Jurkat, Clone E6-1 (cell line): ENCODE measurements around the gene TMEM182. TPM values are rescaled to one million over a fixed set of nuclear protein-coding genes. Genes with fewer than 3 reads are reported as not detected.

Experiments
- DNase-seq: peaks from one replicate; pipeline ENCODE4 v3.0.0-alpha.2; 2011; ENCODE audit warnings: low read depth, low spot score
- H3K4me3 ChIP-seq: 2 replicates; pipeline ENCODE4 v1.5.1; 2011; ENCODE audit warnings: mild to moderate bottlenecking, low read length, control low read depth, moderate library complexity
- polyA plus RNA-seq: library from polyadenylated mRNA; unstranded; fragments of >200 nt; gene quantifications from one replicate; pipeline ENCODE4 v1.2.1, GENCODE V29; 2012; ENCODE audit warnings: missing spikeins; ENCODE audit not compliant: insufficient read length, insufficient read depth

TMEM182 gene, protein sequence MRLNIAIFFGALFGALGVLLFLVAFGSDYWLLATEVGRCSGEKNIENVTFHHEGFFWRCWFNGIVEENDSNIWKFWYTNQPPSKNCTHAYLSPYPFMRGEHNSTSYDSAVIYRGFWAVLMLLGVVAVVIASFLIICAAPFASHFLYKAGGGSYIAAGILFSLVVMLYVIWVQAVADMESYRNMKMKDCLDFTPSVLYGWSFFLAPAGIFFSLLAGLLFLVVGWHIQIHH
- 10.6 TPM for polyA plus RNA-seq

DNA sequence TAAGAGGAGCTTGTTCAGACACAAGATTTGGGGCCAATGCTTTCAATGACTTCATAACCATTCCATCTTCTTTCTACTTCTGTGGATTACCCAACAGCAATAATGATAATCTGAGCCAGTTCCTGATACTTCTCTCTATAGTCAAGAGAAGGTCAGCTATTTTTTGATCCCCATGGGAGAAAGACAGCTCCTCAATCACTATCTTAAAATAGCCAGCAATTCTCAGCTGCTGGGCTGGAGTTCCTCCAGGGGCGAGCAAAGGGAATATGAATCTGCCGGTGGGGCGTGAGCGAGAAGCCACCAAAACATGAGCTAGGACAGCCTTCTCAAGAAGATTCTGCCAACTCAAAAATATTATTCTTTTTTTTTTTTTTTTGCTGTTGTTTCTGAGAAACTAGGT lies at the start of gene TMEM182:
Gene TMEM182, plus strand, starts transcription at position 269 of the 400 bp plus-strand sequence. CDS start 187 bp downstream, outside the sequence.
- no peak for DNase-seq
- no peak within 1 kb of the TSS for H3K4me3 ChIP-seq

DNA sequence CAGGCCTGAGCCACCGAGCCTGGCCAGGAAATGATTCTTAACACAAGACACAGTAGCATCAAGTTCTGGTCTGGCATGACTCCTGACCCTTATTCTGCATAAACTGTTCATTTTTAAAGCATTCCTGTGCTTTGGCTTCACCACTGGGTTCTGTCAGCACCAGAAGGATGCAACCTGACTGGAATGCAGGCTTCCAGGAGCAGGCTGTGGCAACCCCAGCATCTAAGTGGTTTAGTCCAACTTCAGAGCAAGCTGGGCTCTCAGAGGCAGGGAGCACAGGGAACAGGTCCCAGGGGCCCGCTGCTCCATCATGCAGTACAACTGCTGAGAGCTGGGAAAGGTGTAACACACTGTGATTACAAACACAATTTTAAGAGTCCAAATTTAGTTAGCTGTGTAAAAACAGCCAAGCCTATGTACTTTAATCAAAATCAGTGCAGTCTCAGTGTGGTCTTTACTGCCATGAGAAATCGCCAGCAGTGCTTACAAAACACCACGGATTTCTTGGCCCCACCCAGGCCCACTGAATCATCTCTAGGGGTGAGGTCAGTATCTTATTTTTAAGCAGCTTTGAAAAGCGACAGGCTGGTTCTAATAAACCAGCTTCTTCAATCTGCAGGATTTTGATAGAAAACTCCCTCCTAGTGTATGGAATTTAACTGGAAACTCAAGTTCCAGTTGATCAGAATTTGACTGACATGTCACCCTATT lies 44.4 kb upstream of the TMEM182 start:
- DNase-seq, result no peak
- no peak overlapping the region for H3K4me3 ChIP-seq

DNA sequence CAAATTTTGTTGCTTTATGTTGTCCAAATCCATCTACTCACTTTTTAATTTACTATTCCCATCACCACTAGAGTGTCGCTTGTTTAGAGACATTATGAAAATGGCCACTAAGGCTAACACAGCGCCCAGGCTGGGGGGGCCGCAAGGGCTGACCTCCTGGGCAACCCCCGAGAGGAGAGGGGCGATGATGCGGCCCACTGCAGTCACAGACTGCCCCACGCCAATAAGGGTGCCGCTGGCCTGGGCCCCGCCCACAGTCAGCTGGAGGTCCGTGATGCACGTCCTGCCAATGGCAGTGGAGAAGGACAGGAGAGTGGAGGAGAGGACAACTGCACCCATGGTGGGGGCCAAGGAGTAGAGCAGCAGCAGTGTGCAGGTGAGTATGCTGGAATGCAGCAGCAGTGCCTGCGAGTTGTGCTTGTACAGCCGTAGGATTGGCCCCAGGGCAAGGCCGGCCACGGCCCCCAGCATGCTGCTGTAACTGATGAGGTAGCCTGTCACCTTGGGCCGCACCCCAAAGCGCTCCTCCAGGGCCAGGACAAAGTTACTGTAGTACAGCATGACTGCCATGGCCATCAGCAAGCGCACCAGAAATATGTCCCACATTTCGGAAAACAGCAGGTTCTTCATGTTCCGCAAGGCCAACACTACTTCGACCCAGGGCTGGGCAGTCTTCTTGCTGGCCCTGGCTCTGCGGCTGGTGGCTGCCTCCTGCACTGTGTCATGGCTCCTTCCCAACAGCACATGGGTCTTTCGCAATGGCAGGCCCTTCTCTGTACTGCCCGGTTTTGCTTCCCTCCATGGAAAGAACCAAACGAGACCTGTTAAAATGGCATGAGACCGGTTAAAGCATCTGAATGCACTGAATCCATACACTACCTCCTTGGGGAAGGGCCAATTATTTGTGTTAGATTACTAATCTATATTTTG lies 43.2 kb upstream of the TMEM182 start:
- H3K4me3 ChIP-seq, result no peak overlapping the region
- DNase-seq, result no peak

DNA sequence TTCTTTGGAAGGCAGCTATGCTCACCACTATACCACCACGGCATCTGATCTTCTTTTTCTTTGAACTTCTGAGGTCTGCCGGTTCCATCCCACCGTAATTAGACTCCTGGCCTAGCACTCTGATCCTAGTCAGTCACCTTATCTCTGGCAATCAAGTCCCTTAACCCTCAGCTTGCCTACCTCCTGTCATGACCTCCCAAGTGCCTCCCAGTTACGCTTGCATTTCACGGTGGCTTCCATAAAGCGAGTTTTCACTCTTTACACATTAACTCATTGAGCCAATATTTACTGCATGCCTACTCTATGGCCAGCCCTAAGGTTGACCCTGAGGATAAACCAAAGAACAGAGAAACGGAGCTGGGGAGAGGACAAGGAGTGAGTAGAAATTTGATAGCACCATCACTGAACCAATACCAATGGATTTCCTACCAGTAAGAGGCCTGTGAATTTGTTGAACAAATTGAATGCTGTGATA lies 37.8 kb upstream of the TMEM182 start:
- no peak overlapping the region for H3K4me3 ChIP-seq
- no peak for DNase-seq

DNA sequence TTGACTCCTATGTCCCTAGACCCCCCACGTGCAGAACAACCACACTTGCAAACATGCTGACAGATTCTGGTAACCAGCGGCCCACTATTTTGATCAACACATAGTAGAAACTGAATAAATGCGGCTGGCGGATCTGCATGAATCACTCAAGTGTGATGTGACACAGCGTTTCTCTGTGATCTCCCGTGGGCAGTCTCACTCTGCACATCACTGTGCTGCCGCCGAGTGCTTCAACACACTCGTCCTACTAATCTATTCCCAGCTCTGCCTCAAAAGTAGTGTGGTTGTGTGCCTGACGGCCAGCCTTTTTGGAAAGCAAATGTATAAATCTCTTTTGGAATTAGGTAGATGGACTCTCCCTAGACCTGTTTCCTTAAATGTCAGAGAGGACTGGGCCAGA lies 37.3 kb upstream of the TMEM182 start:
- DNase-seq, result no peak
- H3K4me3 ChIP-seq, result no peak overlapping the region

DNA sequence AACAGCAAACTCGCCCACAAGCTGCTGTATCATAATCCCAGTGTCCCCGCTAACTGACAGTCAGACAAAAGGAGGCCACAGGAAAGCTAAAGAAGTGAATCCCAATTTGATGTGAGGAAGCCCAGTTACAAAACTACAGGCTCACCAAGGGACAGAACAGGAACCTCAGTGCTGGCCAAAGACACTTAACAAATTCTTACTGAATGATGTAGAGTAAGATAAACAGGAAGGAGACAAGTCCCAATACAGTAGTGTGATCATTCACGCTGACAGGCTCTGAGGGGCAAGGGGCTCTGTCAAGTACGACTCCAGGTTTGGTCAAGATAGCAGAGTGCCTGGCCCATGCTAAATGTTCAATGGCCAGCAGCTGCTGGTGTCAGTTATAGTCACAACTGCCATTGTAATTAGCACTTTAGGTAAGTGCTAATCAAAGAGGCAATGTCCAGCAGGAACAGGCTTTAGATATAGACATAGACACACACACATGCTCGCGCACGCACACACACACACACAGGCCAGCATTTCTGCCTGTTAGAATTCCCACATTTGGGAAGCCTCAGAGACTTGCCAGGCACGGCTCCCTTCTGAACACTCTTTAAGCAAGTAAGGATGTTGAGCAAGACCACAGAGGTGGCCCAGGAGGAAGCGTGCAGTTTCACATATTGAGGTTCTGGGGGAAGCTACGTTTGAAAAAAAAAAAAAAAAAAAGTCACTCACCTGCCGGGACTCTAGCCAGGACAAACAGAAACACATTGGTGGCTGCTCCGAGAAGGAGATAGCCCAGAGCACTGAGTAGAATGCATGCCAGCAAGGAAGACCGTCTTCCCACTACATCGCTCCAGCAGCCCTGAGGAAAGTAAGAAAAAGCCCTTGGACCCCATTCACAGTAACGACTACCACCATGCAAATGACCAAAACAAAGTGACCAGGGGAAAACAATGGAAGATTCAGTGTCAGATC lies 35.4 kb upstream of the TMEM182 start:
- no peak overlapping the region for H3K4me3 ChIP-seq
- no peak for DNase-seq

DNA sequence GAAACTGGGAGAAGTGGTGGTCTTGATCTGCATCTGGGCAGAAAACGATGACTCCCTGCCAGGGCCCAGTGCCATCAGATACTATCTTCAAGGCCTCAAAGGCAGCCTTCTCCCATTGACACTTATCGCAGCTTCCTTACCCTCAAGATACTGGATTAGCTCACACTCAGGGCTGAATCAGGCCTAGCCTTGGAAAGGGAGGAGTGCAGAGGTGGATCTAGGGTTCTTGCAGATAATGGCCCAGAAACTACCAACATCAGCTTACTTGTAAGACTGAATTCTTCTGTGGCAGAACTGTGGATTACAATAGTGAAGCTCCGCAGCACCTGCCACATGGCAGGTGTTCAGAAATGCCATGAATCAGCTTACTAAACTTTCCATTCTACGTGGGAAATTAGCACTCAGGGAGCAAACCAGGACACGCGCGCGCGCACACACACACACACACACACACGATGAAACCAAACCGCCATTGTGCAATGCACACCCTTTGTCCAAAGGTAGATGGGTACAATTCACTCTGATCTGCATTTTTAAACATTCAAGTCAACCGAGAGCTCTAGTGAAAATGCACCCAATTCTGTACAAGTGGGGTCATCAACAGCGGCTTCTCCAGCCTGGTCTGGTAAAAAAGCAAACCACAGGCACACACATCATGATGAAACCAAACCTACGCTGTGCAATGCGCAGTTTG lies 26.3 kb upstream of the TMEM182 start:
- H3K4me3 ChIP-seq, result peak overlapping the region; percentile 88
- DNase-seq, result no peak

DNA sequence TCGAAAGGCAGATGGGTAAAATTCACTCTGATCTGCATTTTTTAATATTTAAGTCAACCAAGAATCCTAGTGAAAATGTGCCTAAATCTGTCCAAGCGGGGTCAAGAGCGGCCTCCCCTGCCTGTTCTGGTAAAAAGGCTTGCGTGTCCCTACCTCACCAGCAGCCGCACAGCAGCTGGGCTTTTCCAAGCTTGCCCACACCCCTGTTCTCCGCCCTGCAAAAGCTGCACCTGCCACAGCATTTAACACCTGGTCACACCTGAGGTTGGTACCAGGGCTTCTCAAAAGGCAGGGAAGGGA lies 25.8 kb upstream of the TMEM182 start:
- DNase-seq, result no peak
- peak overlapping the region; percentile 88 for H3K4me3 ChIP-seq

DNA sequence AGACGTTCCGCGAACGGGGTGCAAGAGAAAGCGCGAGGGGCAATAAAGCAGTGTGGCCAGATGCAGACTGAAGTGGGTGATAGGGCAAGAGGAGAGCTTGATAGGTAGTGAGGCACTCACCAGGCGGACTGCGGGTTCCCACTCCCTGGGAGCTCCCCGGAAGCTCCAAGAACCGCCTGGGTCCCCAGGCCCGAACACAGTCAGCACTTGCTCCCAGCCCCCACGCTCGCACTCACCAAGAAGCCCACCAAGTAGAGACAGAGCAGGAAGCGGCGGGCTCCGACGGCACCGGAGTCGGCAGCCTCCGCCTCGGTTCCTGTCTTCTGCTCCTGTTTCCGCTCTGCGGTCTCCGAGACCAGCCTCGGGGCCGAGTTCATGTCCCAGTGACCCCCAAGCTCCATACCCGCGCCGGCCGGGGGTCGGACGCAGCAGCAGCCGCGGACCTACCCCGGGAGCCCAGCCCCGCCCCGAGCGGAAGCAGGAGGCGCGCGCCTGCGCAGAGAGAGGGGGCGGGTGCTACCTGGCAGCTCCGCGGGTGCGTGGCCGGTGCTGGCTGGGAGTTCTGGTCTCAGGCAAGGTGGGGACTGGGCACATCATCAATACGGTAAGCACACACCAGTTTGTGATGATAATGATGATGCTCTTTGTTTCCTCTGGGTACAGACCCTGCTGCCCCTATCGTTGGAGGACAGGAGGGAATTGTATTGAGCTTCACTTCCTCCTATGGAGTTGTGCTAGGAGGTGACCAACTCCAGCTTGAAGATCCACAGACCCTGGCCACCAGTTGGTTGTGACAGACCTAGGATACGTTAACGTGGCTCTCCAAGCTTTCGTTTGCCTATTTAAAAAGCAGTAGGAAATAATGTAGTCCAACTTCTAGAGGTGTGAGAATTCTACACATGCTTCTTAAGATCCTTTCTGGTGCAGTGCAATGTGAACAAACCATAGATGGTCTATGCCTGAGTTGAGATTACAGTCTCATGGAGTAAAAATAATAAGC lies 25.1 kb upstream of the TMEM182 start:
- peak; percentile 41 for DNase-seq
- H3K4me3 ChIP-seq, result peak overlapping the region; percentile 88

DNA sequence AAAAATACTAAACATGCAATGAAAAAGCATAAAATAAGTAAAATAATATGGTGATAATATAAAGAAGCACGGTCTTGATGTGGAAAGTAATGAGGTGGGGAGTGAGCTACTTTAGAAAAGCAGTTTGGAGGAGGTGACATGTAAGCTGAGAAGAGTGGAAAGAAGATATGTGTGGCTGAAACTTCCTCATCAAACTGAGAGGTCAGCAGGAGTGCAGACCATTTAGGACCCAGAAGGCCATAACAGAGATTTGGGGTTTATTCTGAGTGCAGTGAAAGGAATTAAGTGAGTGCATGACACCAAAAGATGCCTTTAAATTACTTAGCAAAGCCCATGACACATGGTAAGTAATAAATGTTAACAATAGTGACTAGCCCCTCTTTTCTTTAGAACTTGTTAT lies 24.4 kb upstream of the TMEM182 start:
- DNase-seq, result no peak
- H3K4me3 ChIP-seq, result peak overlapping the region; percentile 88

DNA sequence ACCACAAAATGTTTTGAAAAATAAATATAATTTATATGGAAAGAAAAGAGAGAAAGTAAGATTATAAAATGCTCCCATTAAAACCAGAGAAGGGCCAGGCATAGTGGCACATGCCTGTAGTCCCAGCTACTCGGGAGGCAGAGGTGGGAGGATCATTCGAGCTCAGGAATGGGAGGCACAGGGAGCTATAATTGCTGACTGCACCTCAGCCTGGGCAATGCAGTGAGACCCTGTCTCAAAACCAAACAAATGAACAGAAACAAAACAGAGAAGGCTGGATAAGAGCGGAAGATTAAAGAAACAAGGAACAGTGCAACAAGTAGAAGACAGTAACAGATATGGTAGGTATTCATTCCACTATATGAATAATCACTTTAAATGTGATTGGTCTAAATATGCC lies 18.6 kb upstream of the TMEM182 start:
- H3K4me3 ChIP-seq, result no peak overlapping the region
- DNase-seq, result no peak

DNA sequence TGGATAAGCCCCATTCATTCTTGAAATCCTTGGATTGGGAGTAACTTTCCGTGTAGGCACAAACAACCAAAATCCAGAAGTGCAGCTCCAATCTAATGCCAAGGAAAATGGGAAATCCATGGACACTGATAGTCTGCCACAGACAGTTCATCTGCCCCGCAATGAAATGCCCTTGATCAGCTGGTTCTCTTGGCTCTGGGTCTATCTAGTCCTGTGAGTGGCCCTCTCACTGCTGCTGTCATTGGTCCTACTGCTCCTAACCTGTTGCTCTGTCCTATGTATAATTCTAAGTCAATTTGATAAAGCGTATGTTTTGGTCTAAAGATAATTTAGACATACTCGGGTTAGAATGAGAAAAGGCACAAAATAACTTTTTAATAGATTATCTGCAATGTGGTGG lies 13.7 kb upstream of the TMEM182 start:
- no peak overlapping the region for H3K4me3 ChIP-seq
- DNase-seq, result no peak

DNA sequence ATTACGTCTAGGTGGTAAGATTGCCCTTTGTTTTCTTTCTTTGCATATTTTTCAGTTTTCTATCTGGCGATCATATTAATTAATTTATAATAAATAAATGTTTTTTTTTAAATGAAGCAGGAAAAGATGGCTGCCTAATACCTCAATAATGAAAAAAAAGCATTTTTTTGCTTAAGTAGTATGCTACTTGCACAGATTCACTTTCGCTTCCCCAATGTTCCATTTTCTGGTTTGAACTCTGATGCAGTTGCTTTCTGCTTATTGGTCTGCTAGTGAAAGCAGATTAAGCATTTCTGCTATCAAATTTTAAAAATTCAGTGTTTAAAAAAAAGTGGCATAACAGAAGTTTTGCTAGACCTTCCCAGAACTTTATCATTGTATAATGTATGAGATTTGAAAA lies 11.9 kb upstream of the TMEM182 start:
- H3K4me3 ChIP-seq, result no peak overlapping the region
- DNase-seq, result no peak

DNA sequence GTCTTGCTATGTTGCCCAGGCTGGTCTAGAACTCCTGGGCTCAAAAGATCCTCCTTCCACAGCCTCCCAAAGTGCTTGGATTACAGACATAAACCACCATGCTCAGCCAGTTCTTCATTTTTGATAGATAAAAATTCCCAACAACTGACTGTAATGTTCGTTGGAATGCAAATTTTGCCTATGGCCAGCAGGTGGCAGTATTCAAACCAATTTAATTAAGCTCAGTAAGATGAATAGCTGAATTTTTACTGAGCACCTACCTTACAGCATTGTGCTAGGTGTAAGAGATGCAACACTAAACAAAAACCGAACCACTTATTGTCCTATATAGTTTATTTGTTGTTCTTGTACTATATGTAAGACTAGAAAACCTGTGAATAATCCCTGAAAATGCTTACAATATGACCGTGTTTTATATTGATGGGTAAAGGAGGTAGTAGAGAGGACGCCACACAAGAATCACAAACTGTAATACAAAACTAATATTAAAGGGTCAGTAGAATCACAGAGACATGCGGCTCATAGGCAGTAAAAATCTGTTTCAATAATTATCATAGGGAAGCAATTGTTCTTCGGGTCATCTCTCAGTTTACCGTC lies 8.2 kb upstream of the TMEM182 start:
- H3K4me3 ChIP-seq, result no peak overlapping the region
- DNase-seq, result peak; percentile 47

DNA sequence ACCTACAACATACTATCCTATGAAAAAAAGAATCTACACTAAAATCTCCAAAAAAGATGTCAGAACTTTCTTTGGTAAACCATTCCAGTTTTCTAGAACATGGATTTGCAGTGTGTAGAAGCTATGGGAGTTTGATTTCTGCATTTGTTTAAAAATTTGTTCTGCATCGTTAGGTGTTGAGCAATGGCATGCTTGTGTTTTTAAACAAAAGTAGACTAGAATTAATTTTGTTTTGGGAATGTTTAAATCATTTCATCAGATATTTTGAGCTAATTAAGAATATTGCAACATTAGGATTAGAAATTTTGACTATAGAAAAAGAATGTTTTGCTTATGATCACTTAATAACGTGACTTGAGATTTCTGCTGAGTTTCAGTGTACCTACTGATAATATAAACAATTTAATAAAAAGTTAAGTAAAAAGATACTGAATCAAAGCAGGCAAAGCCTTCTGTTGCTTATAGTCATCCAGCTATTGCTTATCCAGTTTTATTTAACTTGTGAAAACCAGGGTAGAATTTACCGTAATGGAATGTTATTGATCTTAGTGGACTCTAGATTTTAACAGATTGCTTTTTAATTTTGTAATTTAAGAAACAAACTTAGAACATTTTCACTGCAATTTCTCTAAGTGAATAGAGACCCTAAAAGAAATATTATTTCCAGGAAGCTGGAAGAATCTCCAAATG lies 7.2 kb upstream of the TMEM182 start:
- DNase-seq, result no peak
- no peak overlapping the region for H3K4me3 ChIP-seq

DNA sequence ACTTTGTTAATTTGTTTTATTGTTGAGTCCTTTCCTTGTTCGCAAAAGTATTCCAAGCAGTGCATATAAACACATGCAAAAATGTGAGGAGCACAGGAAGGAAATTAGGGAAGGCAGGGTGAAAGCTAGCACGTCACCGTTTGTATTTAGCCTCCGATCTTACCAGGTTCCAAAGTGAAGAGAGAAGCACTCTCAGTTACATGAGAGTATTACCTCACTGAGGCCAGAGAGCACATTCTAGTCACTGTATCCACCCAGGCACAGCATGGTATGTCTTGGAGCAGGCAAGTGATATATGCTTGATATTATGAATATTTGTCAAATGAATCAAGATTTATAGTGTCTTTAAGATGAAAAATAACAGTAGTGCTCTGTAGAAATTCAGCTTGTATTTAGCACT lies 6.5 kb upstream of the TMEM182 start:
- no peak overlapping the region for H3K4me3 ChIP-seq
- DNase-seq, result no peak
